Brain microvascular endothelial cell (primary cell): ENCODE data around the gene HPCAL4.

Experiments used
- DNase-seq: peaks from one replicate; pipeline ENCODE4 v3.0.0-alpha.2; 2020
- H3K27ac ChIP-seq: fragments of 250-450 bp; sonication (Bioruptor Pico); 2 replicates; pipeline ENCODE4 v1.5.1; 2020; ENCODE audit warnings: mild to moderate bottlenecking, moderate library complexity
- H3K27me3 ChIP-seq: fragments of 250-450 bp; sonication (Bioruptor Pico); replicated peaks from 2 replicates; pipeline ENCODE4 v1.5.1; 2020; ENCODE audit warnings: mild to moderate bottlenecking
- H3K36me3 ChIP-seq: fragments of 250-450 bp; sonication (Bioruptor Pico); replicated peaks from 2 replicates; pipeline ENCODE4 v1.5.1; 2020; ENCODE audit warnings: mild to moderate bottlenecking
- H3K4me3 ChIP-seq: 2 replicates; pipeline ENCODE4 v1.5.1; 2011; ENCODE audit warnings: low read depth, mild to moderate bottlenecking, control low read depth, low read length, moderate library complexity
- in situ Hi-C: cut with HindIII; loops from 2 replicates; pipeline ENCODE4 v1.10.0; 2017; ENCODE audit warnings: low sequenced_read_pairs, low pct_ligation_motif_present
- TF ChIP-seq, protein P1 (sequence below): IDR thresholded peaks from 2 replicates; pipeline ENCODE4 v1.5.1; 2011; ENCODE audit warnings: low read depth, mild to moderate bottlenecking, moderate library complexity, low read length, control low read depth, inconsistent platforms; ENCODE audit errors: missing control alignments

Gene HPCAL4

GRCh38 chr1:39711966-39712340 is 20.7 kb upstream of the HPCAL4 start:
- H3K27me3 ChIP-seq, result peaks cover 16% of the 10 kb centered on the region
- DNase-seq, result no peak
- H3K27ac ChIP-seq, result no peak overlapping the region
- H3K36me3 ChIP-seq, result no peaks in the 10 kb centered on the region
- H3K4me3 ChIP-seq, result no peak overlapping the region
- TF ChIP-seq, protein P1, sequence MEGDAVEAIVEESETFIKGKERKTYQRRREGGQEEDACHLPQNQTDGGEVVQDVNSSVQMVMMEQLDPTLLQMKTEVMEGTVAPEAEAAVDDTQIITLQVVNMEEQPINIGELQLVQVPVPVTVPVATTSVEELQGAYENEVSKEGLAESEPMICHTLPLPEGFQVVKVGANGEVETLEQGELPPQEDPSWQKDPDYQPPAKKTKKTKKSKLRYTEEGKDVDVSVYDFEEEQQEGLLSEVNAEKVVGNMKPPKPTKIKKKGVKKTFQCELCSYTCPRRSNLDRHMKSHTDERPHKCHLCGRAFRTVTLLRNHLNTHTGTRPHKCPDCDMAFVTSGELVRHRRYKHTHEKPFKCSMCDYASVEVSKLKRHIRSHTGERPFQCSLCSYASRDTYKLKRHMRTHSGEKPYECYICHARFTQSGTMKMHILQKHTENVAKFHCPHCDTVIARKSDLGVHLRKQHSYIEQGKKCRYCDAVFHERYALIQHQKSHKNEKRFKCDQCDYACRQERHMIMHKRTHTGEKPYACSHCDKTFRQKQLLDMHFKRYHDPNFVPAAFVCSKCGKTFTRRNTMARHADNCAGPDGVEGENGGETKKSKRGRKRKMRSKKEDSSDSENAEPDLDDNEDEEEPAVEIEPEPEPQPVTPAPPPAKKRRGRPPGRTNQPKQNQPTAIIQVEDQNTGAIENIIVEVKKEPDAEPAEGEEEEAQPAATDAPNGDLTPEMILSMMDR, result no peak
- in situ Hi-C loops, result no loop called here

DNA sequence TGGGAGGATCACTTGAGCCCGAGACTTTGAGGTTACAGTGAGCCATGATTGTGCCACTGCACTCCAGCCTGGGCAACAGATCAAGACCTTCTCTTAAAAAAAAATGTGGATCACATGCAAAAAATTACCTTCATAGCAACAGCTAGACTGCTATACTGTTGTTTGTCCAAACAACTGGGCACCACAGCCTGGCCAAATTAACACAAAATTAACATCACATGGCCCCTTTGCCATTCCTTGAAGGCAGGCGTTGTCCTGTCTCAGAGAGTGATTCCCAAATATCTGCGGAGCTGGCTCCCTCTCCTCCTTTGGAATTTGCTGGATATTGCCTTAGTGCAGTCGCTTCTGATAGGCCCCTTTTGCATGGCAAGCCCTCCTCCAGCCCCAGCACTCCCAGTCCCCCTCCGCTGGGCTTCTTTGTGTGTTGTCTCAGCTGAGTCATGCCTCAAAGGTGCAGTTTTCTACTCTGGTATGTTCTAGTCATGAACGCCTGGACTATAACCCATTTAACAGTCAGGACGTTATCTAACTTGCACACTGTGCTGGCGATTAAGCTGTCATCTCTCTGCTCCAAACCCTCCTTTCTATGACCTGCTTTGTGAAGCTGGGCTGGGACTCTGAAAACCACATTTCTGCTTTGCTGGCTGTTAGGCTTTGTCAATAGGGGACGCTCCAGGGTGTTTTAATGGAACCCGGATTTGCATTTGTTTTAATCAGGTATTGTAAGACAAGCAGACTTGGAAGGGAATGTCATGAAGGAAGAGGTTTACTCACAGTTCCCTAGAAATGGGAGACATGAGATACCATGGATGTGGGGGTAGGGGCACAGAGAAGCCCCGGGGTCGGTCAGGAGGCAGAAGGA is 20.1 kb upstream of the HPCAL4 start:
- Histone ChIP-seq H3K27ac (no peak overlapping the region), H3K4me3 (no peak overlapping the region), H3K36me3 (no peaks in the 10 kb centered on the region), H3K27me3 (peaks cover 15% of the 10 kb centered on the region)
- in situ Hi-C loops, result no loop called here
- peak; percentile 56 for DNase-seq
- TF ChIP-seq, protein P1, result peak; percentile 14

DNA sequence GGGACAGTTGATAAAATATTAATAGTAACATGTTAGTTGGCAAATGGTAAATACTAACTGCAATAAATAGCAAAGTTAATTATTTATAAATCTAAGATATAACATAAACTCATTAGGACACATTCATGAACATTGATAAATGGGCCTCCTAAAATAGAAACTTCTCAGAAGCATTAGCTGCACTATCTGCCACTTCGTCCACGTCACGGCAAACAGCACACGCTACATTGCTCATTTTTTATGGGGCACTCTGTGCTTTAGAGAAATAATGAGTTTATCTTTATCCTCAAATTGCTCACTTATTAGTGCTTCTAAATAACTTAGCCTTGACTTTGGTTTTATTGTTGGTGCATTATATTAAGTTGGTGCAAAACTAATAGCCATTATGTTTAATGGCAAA is 16.3 kb upstream of the HPCAL4 start:
- TF ChIP-seq, protein P1, result no peak
- no peak for DNase-seq

GRCh38 chr1:39704757-39705156 is 13.5 kb upstream of the HPCAL4 start:
- in situ Hi-C loops, result no loop called here
- no peaks in the 10 kb centered on the region for H3K27me3 ChIP-seq
- DNase-seq, result no peak

More for the DNA sequence above, 16.3 kb upstream of the HPCAL4 start:
- no peak overlapping the region for H3K4me3 ChIP-seq
- H3K27me3 ChIP-seq, result no peaks in the 10 kb centered on the region
- H3K27ac ChIP-seq, result no peak overlapping the region
- H3K36me3 ChIP-seq, result no peaks in the 10 kb centered on the region
- in situ Hi-C loops, result no loop called here

GRCh38 chr1:39701049-39701439 is 9.8 kb upstream of the HPCAL4 start:
- DNase-seq, result peak; percentile 82
- Histone ChIP-seq H3K36me3 (no peaks in the 10 kb centered on the region), H3K4me3 (no peak overlapping the region), H3K27me3 (peaks cover 5% of the 10 kb centered on the region), H3K27ac (peak overlapping the region; percentile 27)
- TF ChIP-seq, protein P1, result no peak
- in situ Hi-C loops, result no loop called here

More at GRCh38 chr1:39704757-39705156, 13.5 kb upstream of the HPCAL4 start:
- no peak overlapping the region for H3K4me3 ChIP-seq
- no peaks in the 10 kb centered on the region for H3K36me3 ChIP-seq
- TF ChIP-seq, protein P1, result no peak
- no peak overlapping the region for H3K27ac ChIP-seq
